RPMI7951 (cell line): ENCODE results near the gene ASPRV1. TPM values are rescaled to one million over a fixed set of nuclear protein-coding genes. Genes with fewer than 3 reads are reported as not detected.

Experiments
- DNase-seq: peaks from one replicate; pipeline ENCODE4 v3.0.0-alpha.2; 2012; ENCODE audit warnings: low read depth
- total RNA-seq: library from RNA; depleted of rRNA; stranded (reverse); fragments of >200 nt; shearing (Covaris generic); gene quantifications from 2 replicates; pipeline ENCODE4 v1.2.3, GENCODE V29; 2014

Gene ASPRV1
- total RNA-seq, 1 experiment from 2014 or later = 0.12 TPM

GRCh38 chr2:69943000-69943842 is 18.2 kb downstream of the ASPRV1 start:
- DNase-seq = no peak

GRCh38 chr2:69940691-69941090 is 20.7 kb downstream of the ASPRV1 start:
- DNase-seq = no peak

GRCh38 chr2:69939722-69940121 is 21.7 kb downstream of the ASPRV1 start:
- no peak for DNase-seq

GRCh38 chr2:69937968-69938367 is 23.5 kb downstream of the ASPRV1 start:
- no peak for DNase-seq

- no peak for DNase-seq
These were observed 24.5 kb downstream of the ASPRV1 start for GRCh38 chr2:69936906-69937305.

- DNase-seq = no peak
These were observed 26.4 kb downstream of the ASPRV1 start for GRCh38 chr2:69935011-69935410.

GRCh38 chr2:69934614-69934908 is 26.9 kb downstream of the ASPRV1 start:
- no peak for DNase-seq

- peak; percentile 70 for DNase-seq
These were observed 27.4 kb downstream of the ASPRV1 start for GRCh38 chr2:69933839-69934613.

- DNase-seq = no peak
These were observed 28.1 kb downstream of the ASPRV1 start for GRCh38 chr2:69933254-69933828.

- no peak for DNase-seq
These were observed 28.9 kb downstream of the ASPRV1 start for GRCh38 chr2:69932596-69932922.

GRCh38 chr2:69931832-69932595 is 29.4 kb downstream of the ASPRV1 start:
- no peak for DNase-seq

GRCh38 chr2:69926849-69927515 is 34.4 kb downstream of the ASPRV1 start:
- no peak for DNase-seq

GRCh38 chr2:69923116-69923515 is 38.3 kb downstream of the ASPRV1 start:
- no peak for DNase-seq

GRCh38 chr2:69918401-69918800 is 43.0 kb downstream of the ASPRV1 start:
- no peak for DNase-seq

- peak; percentile 67 for DNase-seq
These were observed 43.6 kb downstream of the ASPRV1 start for GRCh38 chr2:69917852-69918251.

- no peak for DNase-seq
These were observed 45.3 kb downstream of the ASPRV1 start for GRCh38 chr2:69916106-69916505.

- no peak for DNase-seq
These were observed 46.2 kb downstream of the ASPRV1 start, which contains the start of gene MXD1 for GRCh38 chr2:69914950-69915945. TSS of gene MXD1 (plus strand) at chr2:69915109. CDS start at chr2:69915331, 222 bp downstream.

GRCh38 chr2:69914164-69914949 is 47.1 kb downstream of the ASPRV1 start:
- DNase-seq = peak; percentile 100

- peak; percentile 69 for DNase-seq
These were observed 49.4 kb downstream of the ASPRV1 start for GRCh38 chr2:69911985-69912563.
